ENCODE results near the gene USP30.
A peak's percentile ranks its signal among the peaks of the same experiment; 100 is the strongest.
"Not testable (repeated sequence)": the region's sequence is repeated elsewhere in the genome, so short reads cannot be mapped to it uniquely, and the experiment has no call there.

Gene USP30, protein sequence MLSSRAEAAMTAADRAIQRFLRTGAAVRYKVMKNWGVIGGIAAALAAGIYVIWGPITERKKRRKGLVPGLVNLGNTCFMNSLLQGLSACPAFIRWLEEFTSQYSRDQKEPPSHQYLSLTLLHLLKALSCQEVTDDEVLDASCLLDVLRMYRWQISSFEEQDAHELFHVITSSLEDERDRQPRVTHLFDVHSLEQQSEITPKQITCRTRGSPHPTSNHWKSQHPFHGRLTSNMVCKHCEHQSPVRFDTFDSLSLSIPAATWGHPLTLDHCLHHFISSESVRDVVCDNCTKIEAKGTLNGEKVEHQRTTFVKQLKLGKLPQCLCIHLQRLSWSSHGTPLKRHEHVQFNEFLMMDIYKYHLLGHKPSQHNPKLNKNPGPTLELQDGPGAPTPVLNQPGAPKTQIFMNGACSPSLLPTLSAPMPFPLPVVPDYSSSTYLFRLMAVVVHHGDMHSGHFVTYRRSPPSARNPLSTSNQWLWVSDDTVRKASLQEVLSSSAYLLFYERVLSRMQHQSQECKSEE

DNA sequence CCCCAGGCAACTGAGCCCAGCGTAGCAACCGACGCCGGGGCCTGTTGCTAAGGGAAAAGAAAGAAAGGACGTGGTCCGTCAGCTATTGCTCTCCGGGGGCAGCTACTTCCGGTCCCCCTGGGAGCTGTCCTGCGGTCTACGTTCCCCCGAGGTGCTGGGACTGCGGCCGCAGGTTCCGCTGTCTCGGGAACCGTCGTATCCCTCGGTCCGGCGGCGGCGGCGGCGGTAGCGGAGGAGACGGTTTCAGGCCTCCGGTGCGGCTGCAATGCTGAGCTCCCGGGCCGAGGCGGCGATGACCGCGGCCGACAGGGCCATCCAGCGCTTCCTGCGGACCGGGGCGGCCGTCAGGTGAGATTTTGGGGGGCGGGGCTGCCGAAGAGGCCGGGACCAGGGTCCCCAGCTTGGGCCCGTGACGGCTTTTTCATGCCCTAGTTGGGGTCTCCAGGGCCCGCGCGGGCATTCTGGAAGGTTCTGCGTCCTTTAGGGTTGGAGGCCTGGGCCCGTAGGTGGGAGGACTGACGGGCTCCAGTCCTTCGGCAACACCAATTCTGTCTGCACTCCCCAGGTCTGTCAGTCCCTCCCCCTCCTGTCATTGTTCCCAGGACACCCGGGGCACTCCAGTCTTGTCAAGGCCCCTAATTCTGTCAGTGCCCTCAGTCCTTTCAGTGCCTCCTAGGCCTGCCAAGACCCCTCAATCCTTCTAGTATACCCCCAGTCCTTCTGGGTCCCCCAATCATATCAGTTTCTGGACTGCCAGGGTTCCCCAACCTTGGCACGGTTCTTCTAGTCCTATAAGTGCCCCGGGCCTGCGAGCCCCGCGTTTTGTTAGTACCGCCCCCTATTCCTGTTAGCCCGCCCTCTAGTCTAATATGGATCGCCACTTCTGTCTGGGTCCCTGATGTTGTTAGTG lies at the start of gene USP30:
USP30 (plus strand) TSS at position 163 of the 910 bp plus-strand sequence; CDS start at position 266, 103 bp downstream.
- DNase-seq (ENCODE audit: low read depth, low spot score), result peak; percentile 34
- H3K27ac ChIP-seq, result peak within 1 kb of the TSS; percentile 52

DNA sequence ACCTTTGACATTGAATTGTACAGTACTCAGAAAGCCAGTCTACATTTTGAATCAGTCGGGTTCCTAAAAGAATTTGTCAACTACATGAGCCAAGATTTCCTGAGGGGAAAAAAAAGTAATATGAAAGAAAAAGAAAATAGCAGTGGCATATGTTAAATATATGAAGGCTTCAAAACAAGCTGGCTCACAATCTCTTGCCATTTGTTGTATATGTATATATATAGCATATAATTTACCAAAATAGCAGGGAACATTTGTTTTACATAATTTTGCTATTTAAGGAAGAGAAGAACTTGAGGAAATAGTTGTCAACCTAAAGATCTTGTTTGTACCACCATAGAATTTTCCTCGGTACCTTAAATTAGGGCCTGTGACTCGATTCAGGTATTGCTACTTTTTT lies 48.4 kb upstream of the USP30 start:
- DNase-seq (ENCODE audit: low read depth, low spot score), result no peak
- no peak overlapping the region for H3K27ac ChIP-seq

DNA sequence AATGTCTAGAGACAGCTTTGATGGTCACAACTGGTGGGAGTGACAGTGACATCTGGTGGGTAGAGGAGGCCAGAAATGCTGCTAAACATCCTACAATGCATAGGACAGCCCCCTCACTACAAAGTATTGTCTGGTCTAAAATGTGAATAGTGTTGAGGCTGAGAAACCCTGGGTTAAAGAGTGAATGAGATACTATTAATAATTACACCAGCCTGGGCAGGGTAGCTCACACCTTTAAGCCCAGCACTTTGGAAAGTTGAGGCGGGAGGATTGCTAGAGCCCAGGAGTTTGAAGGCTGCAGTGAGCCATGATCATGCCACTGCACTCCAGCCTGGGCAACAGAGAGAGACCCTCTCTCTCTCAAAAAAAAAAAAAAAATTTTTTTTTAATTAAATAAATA lies 42.6 kb upstream of the USP30 start:
- no peak overlapping the region for H3K27ac ChIP-seq
- no peak for DNase-seq (ENCODE audit: low read depth, low spot score)

DNA sequence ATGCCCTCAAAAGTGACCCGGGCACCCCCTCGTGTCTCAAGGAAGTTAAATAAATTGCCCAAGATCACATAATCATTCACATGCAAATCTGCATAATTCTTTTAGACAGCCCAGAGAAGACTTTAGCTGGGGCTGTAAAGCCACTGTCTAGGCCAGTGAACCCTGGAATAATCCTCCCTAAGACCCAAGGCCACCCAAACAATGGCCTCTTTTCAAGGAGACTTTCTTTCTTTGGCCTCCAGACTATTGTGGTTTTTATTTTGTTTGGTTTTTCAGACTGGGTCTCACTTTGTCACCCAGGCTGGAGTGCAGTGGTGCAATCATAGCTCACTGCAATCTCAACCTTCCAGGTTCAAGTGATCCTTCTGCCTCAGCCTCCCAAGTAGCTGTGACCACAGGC lies 42.1 kb upstream of the USP30 start:
- no peak overlapping the region for H3K27ac ChIP-seq
- DNase-seq (ENCODE audit: low read depth, low spot score), result no peak

DNA sequence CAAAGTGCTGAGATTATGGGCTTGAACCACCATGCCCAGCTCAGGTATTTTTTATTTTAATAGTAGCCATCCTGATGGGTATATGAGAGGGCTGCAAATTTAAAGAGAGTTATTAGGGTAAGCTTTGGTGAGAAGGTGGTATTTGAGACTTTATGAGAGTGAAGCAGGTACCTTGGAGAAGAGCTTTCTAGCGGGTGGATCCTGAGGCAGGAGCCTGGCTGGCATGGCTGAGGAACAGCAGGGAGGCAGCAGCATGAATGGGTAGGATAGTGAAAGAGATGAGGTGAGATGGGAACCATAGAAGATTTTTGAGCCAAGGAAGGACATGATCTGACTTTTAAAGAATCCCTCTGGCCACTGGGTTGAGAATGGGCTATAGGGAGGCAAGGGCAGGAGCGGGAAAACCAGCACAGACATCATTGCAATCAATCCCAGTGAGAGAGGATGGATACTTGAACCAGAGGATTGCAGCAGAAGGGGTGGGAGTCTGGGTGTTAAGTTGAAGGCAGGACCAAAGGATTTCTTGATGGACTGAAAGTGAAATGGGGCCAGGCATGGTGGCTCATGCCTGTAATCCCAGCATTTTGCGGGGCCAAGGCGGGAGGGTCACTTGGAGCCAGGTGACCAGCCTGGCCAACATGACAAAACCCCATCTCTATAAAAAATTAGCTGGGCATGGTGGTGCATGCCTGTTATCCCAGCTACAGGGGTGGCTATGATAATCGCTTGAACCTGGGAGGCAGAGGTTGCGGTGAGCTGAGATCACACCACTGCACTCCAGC lies 37.2 kb upstream of the USP30 start:
- DNase-seq (ENCODE audit: low read depth, low spot score), result no peak
- no peak overlapping the region for H3K27ac ChIP-seq

DNA sequence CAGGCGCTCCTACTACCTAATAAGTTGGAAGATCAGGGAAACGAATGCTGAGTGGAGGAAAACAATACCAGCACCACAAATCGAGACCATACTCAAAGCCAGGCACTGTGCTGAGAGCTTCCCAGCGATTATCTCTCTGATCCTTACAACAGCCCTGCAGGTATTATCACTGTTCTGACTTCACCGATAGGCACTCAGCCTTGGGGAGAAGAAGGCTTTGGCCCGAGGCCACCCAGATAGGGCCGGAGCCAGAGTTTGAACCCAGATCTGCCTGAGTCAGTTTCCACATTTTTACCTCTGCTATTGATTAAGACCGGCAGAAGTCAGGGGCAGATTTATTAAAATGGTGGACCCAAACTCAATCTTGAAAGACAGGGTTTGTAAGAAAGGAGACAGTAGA lies 36.4 kb upstream of the USP30 start:
- no peak overlapping the region for H3K27ac ChIP-seq
- DNase-seq (ENCODE audit: low read depth, low spot score), result no peak

DNA sequence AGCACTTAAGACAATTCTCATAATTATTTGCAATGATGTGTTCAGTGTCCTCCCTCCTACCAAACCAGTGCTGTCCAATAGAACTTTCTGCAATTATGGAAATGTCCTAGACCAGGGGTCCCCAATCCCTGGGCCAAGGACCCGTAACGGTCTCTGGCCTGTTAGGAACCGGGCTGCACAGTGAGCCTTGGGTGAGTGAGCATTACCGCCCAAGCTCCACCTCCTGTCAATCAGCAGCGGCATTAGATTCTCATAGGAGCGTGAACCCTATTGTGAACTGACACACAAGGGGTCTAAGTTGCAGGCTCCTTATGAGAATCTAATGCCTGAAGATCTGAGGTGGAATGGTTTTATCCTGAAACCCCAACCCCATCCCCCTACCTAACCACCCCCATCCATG lies 35.4 kb upstream of the USP30 start:
- no peak overlapping the region for H3K27ac ChIP-seq
- DNase-seq (ENCODE audit: low read depth, low spot score), result no peak

DNA sequence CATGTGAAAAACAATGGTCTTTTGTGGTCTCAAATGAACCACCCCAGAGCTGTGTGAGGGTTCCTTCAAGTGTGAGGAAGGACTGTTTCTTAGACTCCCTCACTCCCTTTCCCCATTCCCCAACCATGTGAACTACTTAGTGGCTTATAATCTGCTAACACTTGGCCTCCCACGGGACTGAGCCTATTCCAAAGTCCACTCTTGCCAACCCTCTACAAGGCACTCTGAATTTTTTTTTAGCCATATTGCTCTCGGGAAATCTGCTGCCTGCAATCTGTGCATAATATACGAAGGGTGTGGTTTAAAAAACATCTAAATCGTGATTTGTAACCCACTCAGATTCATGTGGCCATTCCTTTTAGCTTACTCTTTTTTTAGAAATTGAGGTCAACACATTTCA lies 34.1 kb upstream of the USP30 start:
- no peak for DNase-seq (ENCODE audit: low read depth, low spot score)
- no peak overlapping the region for H3K27ac ChIP-seq

DNA sequence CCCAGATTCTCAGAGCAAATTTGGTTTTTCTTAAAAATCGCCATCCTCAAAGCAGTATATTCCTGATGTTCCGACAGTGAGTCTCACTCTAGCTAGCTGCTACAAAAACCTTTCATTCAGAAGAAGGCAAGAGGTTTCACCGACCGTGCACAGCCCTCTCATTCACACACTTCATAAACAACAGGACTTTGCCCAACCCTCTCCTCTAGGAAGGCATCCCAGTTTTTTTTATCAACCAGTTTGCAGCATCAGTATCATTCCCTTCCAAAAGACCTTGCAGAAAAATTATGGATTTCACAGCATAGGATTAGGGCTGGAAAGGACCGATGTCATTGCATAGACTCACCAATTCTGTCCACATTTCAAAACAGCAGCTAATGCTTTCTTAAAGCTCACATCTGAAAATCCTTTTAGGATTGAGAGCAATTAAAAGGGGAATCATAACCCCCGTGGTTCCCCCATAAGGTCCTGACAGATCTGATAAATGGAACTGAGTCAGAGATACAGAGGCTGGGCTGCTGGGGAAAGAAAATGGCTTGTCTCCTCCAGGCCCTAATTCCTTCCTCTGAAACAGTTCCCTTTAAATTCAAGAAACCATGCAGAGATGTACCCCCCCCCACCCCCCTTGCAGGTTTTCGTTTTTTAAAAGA lies 32.1 kb upstream of the USP30 start:
- no peak for DNase-seq (ENCODE audit: low read depth, low spot score)
- no peak overlapping the region for H3K27ac ChIP-seq

DNA sequence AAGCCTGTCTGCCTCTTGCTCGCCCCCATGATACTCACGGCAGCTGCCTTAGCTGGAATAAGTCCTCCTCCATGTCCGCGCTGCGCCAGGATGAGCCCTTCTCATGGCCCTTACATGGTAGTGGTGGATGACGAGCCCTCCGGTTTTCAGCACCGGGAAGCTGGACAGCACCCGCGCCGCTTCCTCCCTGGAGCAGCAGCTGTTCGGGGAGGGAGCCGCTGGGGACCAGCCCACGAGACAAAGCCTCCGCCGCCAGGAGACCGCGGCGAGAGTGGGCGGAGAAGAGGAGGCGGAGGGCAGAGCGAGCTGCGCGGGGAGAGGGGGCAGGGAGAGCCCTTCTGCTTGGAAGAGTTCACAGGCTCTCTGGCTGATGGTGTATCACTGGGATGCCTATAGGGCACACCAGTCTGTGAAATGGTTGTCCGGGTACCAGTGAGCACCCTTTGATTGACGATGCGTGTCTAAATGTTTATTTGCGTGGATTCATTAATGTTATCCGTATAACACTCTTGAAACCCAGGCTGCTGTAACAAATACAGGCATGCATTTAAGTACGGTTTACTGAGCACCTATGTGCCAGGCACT lies 31.5 kb upstream of the USP30 start, which contains the start of gene SVOP:
SVOP (minus strand) TSS at position 273 of the 585 bp plus-strand sequence; CDS start at position 73, 200 bp downstream.
- no peak within 1 kb of the TSS for H3K27ac ChIP-seq
- peak; percentile 2 for DNase-seq (ENCODE audit: low read depth, low spot score)

DNA sequence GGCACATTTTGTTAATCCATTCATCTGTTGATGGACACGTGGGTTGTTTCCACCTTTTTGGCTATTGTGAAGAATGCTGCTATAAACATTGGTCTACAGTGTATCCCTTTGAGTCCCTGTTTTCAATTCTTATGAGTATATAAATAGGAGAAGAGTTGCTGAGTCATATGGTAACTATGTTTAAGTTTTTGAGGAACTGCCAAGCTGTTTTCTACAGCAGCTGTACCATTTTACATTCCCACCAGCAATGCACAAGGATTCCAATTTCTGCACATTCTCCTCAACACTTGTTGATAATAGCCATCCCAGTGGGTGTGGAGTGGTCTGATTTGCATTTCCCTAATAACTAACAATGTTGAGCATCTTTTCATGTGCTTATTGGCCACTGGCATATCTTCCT lies 24.6 kb upstream of the USP30 start:
- DNase-seq (ENCODE audit: low read depth, low spot score), result no peak
- no peak overlapping the region for H3K27ac ChIP-seq

DNA sequence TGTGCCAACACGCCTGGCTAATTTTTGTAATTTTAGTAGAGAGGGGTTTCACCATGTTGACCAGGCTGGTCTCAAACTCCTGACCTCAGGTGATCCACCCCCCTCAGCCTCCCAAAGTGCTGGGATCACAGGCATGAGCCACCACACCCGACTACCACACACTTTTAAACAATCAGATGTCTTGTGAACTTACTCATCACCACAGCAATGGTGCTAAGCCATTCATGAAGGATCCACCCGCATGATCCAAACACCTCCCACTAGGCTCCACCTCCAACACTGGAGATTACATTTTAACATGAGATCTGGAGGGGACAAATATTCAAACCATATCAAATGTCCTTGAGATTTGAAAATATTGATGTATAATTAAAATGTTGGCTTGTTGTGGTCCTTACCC lies 23.8 kb upstream of the USP30 start:
- DNase-seq (ENCODE audit: low read depth, low spot score); H3K27ac ChIP-seq: not testable (repeated sequence)

DNA sequence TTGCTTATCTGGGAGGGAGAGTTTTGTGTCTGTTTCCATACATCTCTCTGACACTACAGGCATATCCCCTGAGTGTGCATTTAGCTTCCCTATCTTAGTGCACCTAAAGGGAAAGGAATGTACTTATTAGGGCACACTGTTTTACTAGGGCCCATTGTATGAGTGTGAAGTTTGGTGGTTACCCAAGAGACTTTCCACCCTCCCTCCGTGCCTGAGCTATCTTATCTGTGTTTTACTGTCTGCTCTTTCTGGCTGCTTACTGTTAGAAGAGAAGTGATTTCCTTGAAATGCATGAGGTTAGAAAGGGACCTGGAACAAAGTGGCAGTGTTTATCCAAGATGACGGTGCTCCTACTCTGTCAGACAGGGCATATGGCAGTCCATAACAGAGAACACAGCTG lies 23.0 kb upstream of the USP30 start:
- no peak for DNase-seq (ENCODE audit: low read depth, low spot score)

DNA sequence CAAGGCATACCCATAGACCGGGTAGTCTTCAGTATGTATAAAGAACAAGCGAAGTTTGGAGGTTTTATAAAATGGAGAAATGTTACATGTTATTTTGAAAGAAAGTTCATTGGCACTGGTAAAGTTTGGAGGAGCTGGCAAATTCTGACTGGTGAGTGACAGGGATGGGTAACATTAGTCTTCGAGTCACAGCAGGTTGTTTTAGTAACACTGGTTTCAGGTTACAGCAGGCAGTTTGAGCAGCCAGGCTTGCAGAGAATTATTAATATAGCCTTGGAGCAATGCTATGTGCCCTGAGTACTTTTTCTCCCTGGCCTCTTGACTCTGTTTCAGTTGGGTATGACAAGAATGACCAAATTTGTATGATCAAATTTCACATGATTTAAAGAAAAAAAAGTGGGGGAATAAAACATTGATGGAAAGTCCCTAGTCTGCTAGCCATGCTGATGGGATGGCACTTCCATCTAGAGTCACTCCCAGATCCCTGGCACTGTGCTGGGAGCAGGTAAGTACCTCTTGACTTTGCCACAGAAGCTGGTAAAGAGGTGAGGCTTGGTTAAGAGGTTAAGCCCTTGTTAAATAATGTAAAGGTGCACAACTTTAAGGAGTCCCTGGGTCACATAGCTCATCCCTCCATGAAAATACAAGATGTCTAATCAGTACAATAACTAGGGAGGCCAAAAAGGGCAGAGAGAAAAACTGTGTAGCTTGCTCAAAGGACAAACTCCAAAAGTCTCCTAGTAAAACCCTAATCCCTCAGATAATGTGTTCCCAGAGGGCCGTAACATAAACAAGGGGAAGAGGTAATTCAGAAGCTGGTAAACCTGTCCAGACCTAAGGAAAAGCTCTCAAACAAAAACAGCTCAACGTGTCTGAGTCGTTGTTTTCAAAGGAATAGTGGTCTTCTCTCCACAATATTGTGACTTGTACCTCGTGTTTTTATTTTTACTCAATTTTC lies 18.9 kb upstream of the USP30 start:
- H3K27ac ChIP-seq, result no peak overlapping the region
- no peak for DNase-seq (ENCODE audit: low read depth, low spot score)

More for the DNA sequence above, 23.0 kb upstream of the USP30 start:
- H3K27ac ChIP-seq, result no peak overlapping the region

DNA sequence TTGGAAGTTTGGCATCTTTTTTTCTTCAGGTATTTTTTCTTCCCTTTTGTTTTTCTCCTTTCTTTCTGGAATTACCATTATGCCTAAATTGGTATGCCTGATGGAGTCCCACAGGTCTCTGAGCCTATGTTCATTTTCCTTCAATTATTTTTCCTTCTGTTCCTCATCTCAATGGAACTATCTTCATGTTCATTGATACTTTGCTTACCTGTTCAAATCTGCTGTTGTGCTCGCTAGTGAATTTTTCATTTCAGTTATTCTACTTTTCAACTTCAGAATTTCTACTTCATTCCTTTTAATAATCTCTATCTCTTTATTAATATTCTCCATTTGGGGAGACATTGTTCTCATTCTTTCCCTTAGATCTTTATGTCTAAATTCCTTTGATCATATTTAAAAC lies 15.4 kb upstream of the USP30 start:
- no peak for DNase-seq (ENCODE audit: low read depth, low spot score)
- no peak overlapping the region for H3K27ac ChIP-seq

DNA sequence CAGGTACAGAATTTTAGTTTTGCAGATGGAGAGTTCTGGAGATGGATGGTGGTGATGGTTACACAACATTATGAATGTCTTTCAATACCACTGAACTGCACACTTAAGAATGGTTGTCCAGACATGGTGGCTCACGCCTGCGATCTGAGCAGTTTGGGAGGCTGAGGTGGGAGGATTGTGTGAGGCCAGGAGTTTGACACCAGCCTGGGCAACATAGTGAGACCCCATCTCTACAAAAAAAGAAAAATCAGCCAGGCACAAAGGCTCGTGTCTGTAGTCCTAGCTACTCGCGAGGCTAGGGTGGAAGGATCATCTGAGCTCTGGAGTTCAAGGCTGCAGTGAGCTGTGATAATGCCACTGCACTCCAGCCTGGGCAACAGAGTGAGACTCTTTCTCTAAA lies 8.1 kb upstream of the USP30 start:
- H3K27ac ChIP-seq, result no peak overlapping the region

DNA sequence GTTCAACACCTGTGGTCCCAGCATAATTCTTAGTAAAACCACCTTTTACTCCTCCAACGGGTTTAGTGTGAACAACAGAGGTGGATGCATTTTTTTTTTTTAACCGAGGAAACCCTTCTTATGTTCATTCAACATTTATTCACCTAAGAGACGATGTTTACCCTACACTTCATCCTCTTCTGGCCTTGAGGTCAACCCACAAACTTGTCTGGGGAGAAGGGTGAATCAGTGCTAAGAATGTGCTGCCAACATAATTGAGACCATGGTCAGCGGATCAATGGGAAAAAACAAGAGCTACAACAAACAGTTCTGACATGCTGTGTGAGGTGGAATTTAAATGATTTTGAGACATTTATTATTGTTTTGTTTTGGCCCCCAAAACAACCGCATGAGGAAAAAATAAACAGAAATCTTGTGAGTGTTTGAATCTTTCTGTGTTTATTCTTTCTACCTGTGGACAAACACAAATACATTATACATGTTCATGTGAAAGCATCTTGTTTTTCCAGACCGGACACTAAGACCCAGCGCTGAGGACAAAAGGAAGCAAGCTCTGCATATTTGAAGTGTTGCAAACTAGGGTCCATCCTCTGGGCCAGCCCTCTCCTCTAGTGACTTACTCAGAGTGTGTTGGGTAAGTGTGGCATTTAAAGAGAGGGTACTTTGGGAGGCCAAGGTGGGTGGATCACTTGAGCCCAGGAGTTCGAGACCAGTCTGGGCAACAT lies 5.1 kb upstream of the USP30 start:
- H3K27ac ChIP-seq, result no peak overlapping the region
- DNase-seq (ENCODE audit: low read depth, low spot score), result peak; percentile 5

More for the DNA sequence above, 8.1 kb upstream of the USP30 start:
- no peak for DNase-seq (ENCODE audit: low read depth, low spot score)

DNA sequence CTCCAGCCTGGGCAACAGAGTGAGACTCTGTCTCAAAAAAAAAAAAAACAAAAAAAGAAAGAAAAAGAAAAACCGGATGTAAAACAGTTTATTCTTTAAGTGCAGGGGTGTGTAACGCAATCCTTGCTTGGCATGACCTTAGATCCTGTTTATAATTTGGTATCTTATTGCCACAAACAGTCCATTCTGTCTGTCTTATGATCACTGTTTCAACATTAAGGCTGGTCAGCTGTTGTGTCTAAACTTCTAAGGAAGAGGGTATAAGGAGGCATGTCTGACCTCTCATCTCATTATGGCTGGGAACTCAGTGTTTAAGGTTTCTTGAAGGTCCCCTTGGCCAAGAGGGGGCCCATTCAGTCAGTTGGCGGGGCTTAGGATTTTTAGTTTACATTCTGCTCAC lies 3.7 kb upstream of the USP30 start:
- H3K27ac ChIP-seq; DNase-seq (ENCODE audit: low read depth, low spot score): not testable (repeated sequence)

All from epithelial cell of prostate (primary cell).